ENCODE results near the gene TTN.

Gene TTN

GRCh38 chr2:178498137-178498536 is 309.1 kb downstream of the TTN start:
- no peak for DNase-seq (ENCODE audit: low read depth in 1 of 2, low spot score in 1 of 2)

- no peak for DNase-seq (ENCODE audit: low read depth in 1 of 2, low spot score in 1 of 2)
Observed at GRCh38 chr2:178496049-178496448, 311.2 kb downstream of the TTN start.

GRCh38 chr2:178491612-178492011 is 315.6 kb downstream of the TTN start:
- no peak for DNase-seq (ENCODE audit: low read depth in 1 of 2, low spot score in 1 of 2)

DNA sequence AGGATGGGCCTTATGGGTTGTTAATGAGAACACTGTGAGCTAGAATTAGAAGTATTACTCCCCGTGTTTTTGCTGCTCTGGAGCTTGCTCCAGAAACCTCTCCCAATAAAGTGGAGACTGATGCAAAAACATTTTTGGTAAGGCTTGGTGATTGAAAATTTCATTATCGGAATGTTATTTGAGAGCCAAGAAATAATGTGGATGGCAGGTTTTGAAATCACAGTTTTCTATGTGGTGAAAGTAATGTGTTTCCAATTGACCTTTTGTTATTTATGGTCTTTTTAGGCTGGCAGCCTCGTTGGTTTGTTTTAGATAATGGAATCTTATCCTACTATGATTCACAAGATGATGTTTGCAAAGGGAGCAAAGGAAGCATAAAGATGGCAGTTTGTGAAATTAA is 321.9 kb downstream of the TTN start:
- DNase-seq (ENCODE audit: low read depth in 1 of 2, low spot score in 1 of 2), result no peak

- no peak for DNase-seq (ENCODE audit: low read depth in 1 of 2, low spot score in 1 of 2)
Observed at GRCh38 chr2:178484245-178485041, 322.8 kb downstream of the TTN start.

DNA sequence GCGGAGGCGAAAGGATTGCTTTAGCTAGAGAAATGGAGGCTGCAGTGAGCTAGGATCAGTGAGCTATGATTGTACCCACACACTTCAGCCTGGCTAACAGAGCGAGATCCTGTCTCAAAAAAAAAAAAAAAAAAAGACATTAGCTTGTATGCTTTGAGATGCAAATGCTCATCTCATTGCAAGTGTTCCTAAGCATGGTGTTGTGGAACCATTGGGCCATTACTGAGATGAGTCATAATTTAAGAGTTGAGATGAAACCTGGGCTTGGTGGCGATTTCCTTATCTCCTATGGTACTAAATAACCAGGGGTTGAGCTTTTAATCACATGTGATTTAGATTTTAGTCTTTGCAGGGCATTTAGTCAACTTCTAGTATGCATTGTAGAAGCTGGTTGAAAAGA is 324.8 kb downstream of the TTN start:
- DNase-seq (ENCODE audit: low read depth in 1 of 2, low spot score in 1 of 2), result no peak

GRCh38 chr2:178480227-178481181 is 326.7 kb downstream of the TTN start, which contains the start of gene PLEKHA3:
Gene PLEKHA3, plus strand, starts transcription at chr2:178480457. Its CDS starts 413 bp downstream, at chr2:178480870.
- DNase-seq (ENCODE audit: low read depth in 1 of 2, low spot score in 1 of 2), result peak; percentile 45 to 62

DNA sequence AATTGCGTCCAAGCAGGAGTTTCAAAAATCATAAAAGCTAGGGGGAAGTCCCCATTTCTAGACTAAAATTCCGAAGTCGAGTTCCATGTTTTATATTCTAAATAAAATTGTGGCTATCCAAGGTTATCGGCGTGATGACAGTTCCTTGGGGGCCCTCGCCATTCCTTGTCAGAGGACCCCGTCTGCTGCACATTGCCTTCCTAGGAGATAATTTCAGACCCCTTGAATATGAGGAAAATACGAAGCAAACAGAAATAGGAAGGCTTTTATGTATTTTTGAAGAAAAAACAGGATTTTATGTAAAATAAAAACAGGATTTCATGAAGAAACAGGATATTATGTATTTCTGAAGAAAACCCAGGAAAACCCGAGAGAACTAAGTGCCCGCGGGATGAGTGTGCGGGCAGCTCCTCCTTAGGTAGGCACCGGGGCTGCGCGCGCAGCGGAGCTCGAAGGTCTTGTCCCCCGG is 327.4 kb downstream of the TTN start:
- no peak for DNase-seq (ENCODE audit: low read depth in 1 of 2, low spot score in 1 of 2)

DNA sequence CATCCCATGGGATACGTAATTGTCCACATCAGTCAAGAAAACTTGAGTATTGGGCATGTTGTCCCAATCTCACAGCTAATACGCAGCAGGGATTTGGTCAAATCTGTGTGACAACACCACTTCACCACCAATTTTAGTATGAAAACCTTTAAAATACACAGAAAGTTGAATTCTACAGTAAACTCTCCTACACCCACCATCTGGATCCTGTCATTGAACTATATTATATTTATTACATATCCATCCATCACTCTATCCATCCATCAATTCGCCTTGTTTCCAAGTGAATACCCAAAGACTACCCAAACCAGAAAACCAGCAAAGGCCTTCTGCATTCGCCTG is 328.0 kb downstream of the TTN start:
- no peak for DNase-seq (ENCODE audit: low read depth in 1 of 2, low spot score in 1 of 2)

DNA sequence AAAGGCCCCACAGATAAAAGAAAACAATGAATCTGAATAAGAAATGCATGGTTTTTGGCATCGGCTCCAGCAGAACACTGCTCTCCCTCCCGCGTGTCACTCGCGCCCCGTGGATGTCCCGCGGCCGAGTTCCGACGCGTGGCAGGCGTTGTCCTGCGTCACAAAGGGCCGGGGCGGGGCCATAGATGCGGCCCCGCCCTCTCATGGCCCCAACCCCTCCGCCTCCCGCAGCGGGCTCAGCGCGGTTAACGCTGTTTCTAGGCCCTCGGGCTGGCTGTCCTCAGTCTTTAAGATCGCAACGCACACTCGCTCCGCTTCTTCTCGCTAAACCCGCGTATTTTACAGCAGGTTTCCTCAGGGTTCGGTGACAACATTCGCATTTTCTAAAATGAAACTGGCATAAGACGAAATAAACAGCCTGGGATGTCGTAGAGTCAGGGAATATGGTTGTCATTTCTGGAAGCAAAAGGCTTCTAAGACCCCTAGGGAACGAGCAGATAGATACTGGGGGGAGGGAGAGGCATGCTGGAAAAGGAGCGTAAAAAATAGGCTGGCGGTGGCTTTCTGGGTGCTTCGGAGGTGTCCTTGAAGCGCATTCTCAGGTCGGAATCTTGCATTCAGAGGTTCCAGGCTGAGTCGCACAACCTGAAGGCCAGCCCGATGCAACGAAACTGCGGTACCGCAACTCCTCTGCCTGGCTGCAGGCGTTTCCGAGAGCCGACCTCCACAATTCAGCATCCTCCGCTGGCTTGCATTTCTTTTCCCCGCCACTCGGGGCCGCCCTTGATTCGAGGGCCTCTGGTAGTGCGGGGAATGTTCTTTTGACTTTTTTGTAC is 328.6 kb downstream of the TTN start, which contains the start of gene FKBP7:
Gene FKBP7, minus strand, starts transcription at position 162 of the 836 bp plus-strand sequence. Its CDS starts 101 bp downstream, at position 61.
- DNase-seq (ENCODE audit: low read depth in 1 of 2, low spot score in 1 of 2), result peak; percentile 63 to 78

GRCh38 chr2:178478130-178478438 is 329.1 kb downstream of the TTN start:
- no peak for DNase-seq (ENCODE audit: low read depth in 1 of 2, low spot score in 1 of 2)

- DNase-seq (ENCODE audit: low read depth in 1 of 2, low spot score in 1 of 2), result no peak
Observed at GRCh38 chr2:178477443-178478129, 329.6 kb downstream of the TTN start.

DNA sequence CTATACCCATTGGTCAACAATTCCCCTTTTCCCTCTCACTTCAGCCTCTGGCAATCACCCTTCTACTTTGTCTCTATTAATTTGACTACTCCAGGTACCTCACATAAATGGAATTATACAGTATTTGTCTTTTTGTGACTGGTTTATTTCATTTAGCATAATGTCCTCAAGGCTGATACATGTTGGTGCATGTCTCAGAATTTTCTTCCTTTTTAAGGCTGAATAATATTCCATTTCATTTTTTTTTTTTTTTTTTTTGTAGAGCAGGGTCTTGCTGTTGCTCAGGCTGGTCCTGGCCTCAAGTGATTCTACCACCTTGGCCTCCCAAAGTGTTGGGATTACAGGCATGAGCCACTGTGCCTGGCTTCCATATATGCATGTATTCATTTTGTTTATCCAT is 330.7 kb downstream of the TTN start:
- no peak for DNase-seq (ENCODE audit: low read depth in 1 of 2, low spot score in 1 of 2)

Measured in activated T-helper 1 cell treated with anti-CD3 and anti-CD28 coated beads, Interleukin-2, amount 50 U/mL, for 16 hours (primary cell).